Measurements from ENCODE around the gene NOBOX. TPM values are rescaled to one million over a fixed set of nuclear protein-coding genes. Genes with fewer than 3 reads are reported as not detected.

Gene NOBOX
- total and polyA plus RNA-seq, 2 experiments from 2014 or later, result not detected

DNA sequence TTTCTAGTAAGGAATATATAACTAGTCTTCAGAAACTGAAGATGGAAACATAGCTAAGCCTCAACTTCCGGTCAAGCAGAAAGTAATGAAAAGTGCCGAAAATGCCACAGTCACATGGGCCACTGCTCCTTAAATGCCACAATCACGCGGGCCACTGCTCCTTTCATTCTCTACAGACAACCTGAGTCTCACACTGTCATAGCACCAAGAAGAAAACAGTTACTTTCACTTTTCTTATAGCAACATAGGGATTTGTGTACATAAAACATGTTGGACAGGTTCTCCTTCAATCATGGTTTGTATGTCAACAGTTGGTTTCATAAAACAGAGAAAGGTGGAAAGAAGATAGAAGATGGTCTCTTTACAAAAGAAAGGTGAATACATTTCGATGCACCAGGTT, 48.6 kb upstream of the NOBOX start:
- H3F3A ChIP-seq (replicated peaks; ENCODE audit: low read depth), result no peaks in the 10 kb centered on the region
- no peaks in the 10 kb centered on the region for H3K27me3 ChIP-seq (ENCODE audit: insufficient read depth)
- H3K36me3 ChIP-seq (ENCODE audit: insufficient read depth), result peaks cover 17% of the 10 kb centered on the region; the same call in 1 of the 2 replicates
- no peak overlapping the region for H3K27ac ChIP-seq (ENCODE audit: low read depth)
- H3K27me3 Mint-ChIP-seq (ENCODE audit: insufficient read depth, low read depth, poor library complexity), result no peaks in the 10 kb centered on the region
- H3K4me1 Mint-ChIP-seq, result no peaks in the 10 kb centered on the region
- H3K79me2 ChIP-seq (replicated peaks; ENCODE audit: insufficient read depth), result no peaks in the 10 kb centered on the region
- H4K20me1 ChIP-seq (replicated peaks; ENCODE audit: insufficient read depth), result no peaks in the 10 kb centered on the region
- peaks cover 38% of the 10 kb centered on the region for H3K9me3 Mint-ChIP-seq
- no peak overlapping the region for H2AFZ ChIP-seq
- no peaks in the 10 kb centered on the region; the same call in 1 of the 2 replicates for H3K9me2 ChIP-seq (ENCODE audit: insufficient read depth)
- H3K27ac Mint-ChIP-seq, result no peak overlapping the region
- peaks cover 30% of the 10 kb centered on the region; the same call in 2 of the 3 replicates for H3K36me3 Mint-ChIP-seq (ENCODE audit: low read depth)
- no peak overlapping the region for H3K4me2 ChIP-seq
- DNase-seq (ENCODE audit: low spot score) (no peak), ATAC-seq (no peak)
- H3K4me3 ChIP-seq, result no peak overlapping the region
- no peaks in the 10 kb centered on the region for H3K4me1 ChIP-seq (ENCODE audit: insufficient read depth)
- no peak overlapping the region for H3K4me3 Mint-ChIP-seq
- TF ChIP-seq, protein P1, sequence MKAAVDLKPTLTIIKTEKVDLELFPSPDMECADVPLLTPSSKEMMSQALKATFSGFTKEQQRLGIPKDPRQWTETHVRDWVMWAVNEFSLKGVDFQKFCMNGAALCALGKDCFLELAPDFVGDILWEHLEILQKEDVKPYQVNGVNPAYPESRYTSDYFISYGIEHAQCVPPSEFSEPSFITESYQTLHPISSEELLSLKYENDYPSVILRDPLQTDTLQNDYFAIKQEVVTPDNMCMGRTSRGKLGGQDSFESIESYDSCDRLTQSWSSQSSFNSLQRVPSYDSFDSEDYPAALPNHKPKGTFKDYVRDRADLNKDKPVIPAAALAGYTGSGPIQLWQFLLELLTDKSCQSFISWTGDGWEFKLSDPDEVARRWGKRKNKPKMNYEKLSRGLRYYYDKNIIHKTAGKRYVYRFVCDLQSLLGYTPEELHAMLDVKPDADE (IDR thresholded peaks at IDR 0.05), result no peak
- no peak for TF ChIP-seq STAT1 (IDR thresholded peaks at IDR 0.05; ENCODE audit: unreplicated experiment)
- no peak for TF ChIP-seq NANOG (IDR thresholded peaks at IDR 0.05; ENCODE audit: borderline replicate concordance)
- TF ChIP-seq CREB1 (CRISPR knock-in tag; IDR thresholded peaks at IDR 0.05; ENCODE audit: low read depth), result no peak
- TF ChIP-seq EZH2phosphoT487 (IDR thresholded peaks at IDR 0.05; ENCODE audit: unreplicated experiment), result no peak
- no peak for TF ChIP-seq JUNB (IDR thresholded peaks at IDR 0.05; ENCODE audit: unreplicated experiment)
- TF ChIP-seq EZH2 (IDR thresholded peaks at IDR 0.05; ENCODE audit: low read depth, unreplicated experiment), result no peak
- no peak for TF ChIP-seq POLR2AphosphoS5 (IDR thresholded peaks at IDR 0.05; ENCODE audit: low read depth)

DNA sequence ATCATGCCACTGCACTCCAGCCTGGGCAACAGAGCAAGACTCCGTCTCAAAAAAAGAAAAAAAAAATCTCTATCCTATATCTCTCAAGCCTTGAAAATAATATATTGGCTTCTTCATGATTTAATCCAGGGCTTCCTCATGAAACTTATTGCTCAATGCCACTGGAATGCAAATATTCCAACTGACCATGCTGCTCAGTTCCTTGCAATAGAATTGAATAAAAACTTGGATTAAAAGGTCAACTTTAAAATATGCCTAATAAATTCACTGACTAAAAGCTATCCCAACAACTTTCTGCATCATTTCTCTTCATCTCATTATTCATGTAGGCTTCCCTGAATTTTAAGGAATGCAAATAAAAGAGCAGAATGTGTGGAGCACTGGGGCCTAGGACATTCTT, 42.1 kb upstream of the NOBOX start:
- H3K36me3 ChIP-seq (ENCODE audit: insufficient read depth), result no peaks in the 10 kb centered on the region
- ATAC-seq, result no peak
- no peaks in the 10 kb centered on the region for H3K79me2 ChIP-seq (replicated peaks; ENCODE audit: insufficient read depth)
- no peak for TF ChIP-seq STAT1 (IDR thresholded peaks at IDR 0.05; ENCODE audit: unreplicated experiment)
- TF ChIP-seq, protein P2, sequence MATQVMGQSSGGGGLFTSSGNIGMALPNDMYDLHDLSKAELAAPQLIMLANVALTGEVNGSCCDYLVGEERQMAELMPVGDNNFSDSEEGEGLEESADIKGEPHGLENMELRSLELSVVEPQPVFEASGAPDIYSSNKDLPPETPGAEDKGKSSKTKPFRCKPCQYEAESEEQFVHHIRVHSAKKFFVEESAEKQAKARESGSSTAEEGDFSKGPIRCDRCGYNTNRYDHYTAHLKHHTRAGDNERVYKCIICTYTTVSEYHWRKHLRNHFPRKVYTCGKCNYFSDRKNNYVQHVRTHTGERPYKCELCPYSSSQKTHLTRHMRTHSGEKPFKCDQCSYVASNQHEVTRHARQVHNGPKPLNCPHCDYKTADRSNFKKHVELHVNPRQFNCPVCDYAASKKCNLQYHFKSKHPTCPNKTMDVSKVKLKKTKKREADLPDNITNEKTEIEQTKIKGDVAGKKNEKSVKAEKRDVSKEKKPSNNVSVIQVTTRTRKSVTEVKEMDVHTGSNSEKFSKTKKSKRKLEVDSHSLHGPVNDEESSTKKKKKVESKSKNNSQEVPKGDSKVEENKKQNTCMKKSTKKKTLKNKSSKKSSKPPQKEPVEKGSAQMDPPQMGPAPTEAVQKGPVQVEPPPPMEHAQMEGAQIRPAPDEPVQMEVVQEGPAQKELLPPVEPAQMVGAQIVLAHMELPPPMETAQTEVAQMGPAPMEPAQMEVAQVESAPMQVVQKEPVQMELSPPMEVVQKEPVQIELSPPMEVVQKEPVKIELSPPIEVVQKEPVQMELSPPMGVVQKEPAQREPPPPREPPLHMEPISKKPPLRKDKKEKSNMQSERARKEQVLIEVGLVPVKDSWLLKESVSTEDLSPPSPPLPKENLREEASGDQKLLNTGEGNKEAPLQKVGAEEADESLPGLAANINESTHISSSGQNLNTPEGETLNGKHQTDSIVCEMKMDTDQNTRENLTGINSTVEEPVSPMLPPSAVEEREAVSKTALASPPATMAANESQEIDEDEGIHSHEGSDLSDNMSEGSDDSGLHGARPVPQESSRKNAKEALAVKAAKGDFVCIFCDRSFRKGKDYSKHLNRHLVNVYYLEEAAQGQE (IDR thresholded peaks at IDR 0.05; ENCODE audit: unreplicated experiment), result no peak
- TF ChIP-seq, protein P3, sequence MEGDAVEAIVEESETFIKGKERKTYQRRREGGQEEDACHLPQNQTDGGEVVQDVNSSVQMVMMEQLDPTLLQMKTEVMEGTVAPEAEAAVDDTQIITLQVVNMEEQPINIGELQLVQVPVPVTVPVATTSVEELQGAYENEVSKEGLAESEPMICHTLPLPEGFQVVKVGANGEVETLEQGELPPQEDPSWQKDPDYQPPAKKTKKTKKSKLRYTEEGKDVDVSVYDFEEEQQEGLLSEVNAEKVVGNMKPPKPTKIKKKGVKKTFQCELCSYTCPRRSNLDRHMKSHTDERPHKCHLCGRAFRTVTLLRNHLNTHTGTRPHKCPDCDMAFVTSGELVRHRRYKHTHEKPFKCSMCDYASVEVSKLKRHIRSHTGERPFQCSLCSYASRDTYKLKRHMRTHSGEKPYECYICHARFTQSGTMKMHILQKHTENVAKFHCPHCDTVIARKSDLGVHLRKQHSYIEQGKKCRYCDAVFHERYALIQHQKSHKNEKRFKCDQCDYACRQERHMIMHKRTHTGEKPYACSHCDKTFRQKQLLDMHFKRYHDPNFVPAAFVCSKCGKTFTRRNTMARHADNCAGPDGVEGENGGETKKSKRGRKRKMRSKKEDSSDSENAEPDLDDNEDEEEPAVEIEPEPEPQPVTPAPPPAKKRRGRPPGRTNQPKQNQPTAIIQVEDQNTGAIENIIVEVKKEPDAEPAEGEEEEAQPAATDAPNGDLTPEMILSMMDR (conservative IDR thresholded peaks at IDR 0.05; ENCODE audit: low read depth in 2 of 2), result no peak
- TF ChIP-seq ZNF331 (CRISPR knock-in tag; IDR thresholded peaks at IDR 0.05; ENCODE audit: low read depth), result no peak

More for the DNA sequence above, 42.1 kb upstream of the NOBOX start:
- H3K9me2 ChIP-seq (ENCODE audit: insufficient read depth), result peaks cover 12% of the 10 kb centered on the region; the same call in 1 of the 2 replicates
- H3K4me1 ChIP-seq (ENCODE audit: insufficient read depth), result no peaks in the 10 kb centered on the region
- Mint-ChIP-seq H3K4me1 (no peaks in the 10 kb centered on the region), H3K4me3 (no peak overlapping the region), H3K36me3 (ENCODE audit: low read depth) (no peaks in the 10 kb centered on the region), H3K27me3 (ENCODE audit: insufficient read depth, low read depth, poor library complexity) (peaks cover 2% of the 10 kb centered on the region), H3K9me3 (no peaks in the 10 kb centered on the region), H3K27ac (no peak overlapping the region)
- no peaks in the 10 kb centered on the region for H3F3A ChIP-seq (replicated peaks; ENCODE audit: low read depth)
- H3K4me3 ChIP-seq, result no peak overlapping the region
- no peak overlapping the region for H2AFZ ChIP-seq
- no peak overlapping the region for H3K4me2 ChIP-seq
- no peak for DNase-seq (ENCODE audit: low spot score)
- H3K27ac ChIP-seq (ENCODE audit: low read depth), result no peak overlapping the region
- no peaks in the 10 kb centered on the region for H3K27me3 ChIP-seq (ENCODE audit: insufficient read depth)
- no peaks in the 10 kb centered on the region for H4K20me1 ChIP-seq (replicated peaks; ENCODE audit: insufficient read depth)

All from GM23338 (cell line).